Measurements from ENCODE around the gene CHST12.

- no peak for TF ChIP-seq POLR2AphosphoS5 (IDR thresholded peaks at IDR 0.05; ENCODE audit: low read depth, low read length)
- no peak for TF ChIP-seq SIN3A (IDR thresholded peaks at IDR 0.05; ENCODE audit: borderline replicate concordance, insufficient read depth, low read length)
Measured at GRCh38 chr7:2373124-2373556, 30.3 kb upstream of the CHST12 start.

Data from PFSK-1 (cell line).